Right lobe of liver (tissue), 4 donors: ENCODE results near the gene TEDC1.

Experiments
- CTCF ChIP-seq, 4 donors: fragments of 200-600 bp in 3 of 4; fragments of 450-650 bp in 1 of 4; IDR thresholded peaks; one replicate each; pipeline versions ENCODE4 v1.5.1 to v1.8.0; 2016 to 2022; ENCODE audit warnings: antibody characterized with exemption in 4 of 4, mild to moderate bottlenecking in 2 of 4
- POLR2A ChIP-seq: fragments of 450-650 bp; IDR thresholded peaks from one replicate; pipeline ENCODE4 v1.6.1; 2017; ENCODE audit warnings: antibody characterized with exemption, mild to moderate bottlenecking
- donor health status: DM: no; HTN: no; CAD: no.
- donor health status: DM: no; HTN: no; CAD: no.
- donor health status: DM: no; HTN: yes; CAD: no.

- TF ChIP-seq POLR2A (no peak), CTCF (IDR thresholded peaks at IDR 0.05) (no peak)
Measured at GRCh38 chr14:105446971-105447370, 44.1 kb upstream of the TEDC1 start.
